Measurements from ENCODE around the gene FOXF2. TPM values are rescaled to one million over a fixed set of nuclear protein-coding genes. Genes with fewer than 3 reads are reported as not detected.

FOXF2 gene
- polyA plus RNA-seq, 3 donors: 0.10 to 0.34 TPM; not detected in 1

DNA sequence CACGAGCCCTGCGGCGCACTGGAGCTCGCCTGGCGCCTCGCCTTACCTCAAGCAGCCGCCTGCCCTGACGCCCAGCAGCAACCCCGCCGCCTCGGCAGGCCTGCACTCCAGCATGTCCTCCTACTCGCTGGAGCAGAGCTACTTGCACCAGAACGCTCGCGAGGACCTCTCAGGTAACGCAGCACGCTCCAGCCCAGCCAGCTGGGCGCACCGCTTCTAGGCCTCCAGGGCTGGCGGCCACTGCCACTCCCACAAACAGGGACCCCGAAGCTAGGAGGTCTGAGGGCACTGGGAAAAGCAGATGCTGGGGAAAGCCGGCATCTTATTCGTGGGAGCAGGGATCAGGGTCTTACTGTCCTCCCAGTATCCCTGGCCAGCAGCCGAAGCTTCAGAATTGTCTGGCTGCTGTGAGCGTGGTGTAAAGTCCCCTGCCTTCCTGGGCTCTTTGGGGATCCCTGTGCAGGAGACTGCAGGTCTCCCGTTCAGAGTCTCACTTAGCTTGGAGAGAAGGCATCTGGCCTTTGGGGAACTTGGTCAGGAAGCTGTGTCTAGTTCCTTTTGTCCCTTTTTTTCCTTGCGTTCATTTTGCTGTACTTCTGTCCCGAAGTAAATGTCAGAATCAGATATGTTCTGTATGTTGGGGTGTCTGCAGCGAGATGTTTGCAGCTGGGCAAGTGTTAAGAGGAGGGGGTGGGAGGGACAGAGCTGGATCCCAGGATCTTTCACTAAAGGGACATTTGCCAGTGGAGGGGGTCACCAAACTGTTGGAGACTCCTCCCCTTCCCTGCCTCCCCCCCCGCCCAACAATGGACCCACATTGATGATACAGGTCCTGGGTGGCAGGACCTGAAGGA is 1.8 kb downstream of the FOXF2 start:
- no peak for DNase-seq

DNA sequence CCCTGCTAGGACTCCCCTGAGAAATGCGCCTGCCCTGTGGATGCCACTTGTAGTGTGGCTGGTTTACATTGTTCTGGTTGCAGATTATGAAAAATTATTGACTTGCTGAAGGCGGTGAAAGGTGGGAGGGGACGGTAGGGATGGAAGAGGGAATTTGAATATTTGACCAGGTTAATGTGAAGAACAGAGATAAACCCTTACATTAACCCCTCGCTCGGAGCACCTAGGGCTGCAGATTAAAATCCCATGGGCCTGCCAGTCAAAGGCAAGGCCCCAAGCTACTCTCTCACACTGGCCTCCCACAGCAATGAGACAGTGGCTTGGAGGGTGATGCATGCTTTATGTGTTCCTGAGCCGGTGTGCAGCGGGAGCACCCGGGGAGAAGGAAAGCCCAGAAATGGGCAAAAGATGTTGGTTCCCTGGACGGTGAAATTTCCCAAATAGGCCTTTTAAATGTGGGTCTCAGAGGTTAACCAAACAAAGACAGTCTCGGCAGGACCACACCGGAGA is 2.5 kb downstream of the FOXF2 start:
- no peak for DNase-seq

DNA sequence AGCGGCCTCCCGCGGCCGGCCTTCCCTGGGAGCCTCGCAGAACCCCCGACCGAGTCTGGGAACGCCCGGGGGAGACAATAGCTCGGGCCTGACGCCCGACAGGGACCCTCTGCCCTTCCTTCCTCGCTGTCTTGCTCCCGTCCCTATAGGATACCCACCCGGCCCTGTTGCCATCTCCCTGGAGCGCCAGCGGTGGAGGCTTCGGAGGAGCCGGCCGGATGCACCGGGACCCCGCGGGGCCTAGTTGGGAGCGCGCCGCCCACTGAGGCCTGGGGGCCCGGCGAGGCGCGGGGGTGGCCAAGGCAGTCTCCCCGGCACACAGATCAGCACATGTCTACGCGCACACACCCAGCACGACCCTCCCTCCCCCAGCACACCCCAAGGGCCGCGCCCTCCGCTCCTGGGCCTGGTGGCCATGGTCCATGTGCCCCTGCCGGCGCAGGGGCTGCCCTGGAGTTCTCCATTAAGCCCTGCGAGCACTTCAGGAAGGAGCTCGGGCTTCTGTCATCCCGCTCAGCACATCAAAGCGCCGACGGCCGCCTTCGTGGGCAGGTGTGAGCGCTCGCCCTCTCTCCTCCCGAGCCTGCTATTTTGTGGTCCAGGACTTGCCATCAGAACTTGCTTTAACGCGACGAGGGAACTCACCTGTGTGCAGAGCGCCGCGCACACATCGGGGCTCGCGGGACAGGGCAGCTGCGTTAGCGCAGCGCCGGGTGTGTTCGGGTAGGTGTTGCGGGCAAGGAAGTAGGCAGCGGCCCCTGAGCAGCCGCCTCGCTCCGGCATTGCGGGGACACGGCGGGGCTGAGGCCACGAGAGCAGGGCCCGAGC is 3.7 kb downstream of the FOXF2 start:
- no peak for DNase-seq

DNA sequence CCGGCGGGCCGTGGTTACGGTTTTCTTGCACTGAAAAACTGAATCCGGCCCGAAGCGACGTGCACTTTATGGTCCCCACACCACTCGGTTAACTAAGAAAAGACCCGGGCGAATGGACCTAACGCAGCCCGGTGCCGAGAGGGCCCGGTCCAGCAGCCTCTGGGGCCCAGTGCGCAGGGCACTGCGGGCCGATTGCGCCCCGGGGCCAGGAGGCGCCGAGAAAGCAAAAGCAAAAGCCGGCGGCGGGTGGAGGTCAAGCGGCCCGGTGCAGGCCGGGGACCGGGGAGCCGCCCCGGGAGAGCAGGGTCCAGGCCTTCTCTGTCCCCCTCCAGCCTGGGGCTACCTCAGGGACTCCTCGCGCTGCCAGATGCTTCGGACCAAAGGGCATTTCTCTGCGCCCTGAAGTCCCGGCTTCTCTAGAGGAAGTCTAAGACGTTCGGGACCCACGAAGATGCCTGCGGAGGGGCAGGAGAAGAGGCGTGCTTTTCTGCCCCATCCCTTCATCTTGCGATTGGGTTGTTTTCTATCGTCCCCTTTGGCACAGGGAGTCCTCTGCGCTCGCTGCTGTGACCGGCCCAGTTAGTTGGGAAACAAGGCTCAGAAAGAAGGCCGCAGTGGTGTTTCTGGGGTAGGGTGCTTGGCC is 4.4 kb downstream of the FOXF2 start:
- DNase-seq: no peak

DNA sequence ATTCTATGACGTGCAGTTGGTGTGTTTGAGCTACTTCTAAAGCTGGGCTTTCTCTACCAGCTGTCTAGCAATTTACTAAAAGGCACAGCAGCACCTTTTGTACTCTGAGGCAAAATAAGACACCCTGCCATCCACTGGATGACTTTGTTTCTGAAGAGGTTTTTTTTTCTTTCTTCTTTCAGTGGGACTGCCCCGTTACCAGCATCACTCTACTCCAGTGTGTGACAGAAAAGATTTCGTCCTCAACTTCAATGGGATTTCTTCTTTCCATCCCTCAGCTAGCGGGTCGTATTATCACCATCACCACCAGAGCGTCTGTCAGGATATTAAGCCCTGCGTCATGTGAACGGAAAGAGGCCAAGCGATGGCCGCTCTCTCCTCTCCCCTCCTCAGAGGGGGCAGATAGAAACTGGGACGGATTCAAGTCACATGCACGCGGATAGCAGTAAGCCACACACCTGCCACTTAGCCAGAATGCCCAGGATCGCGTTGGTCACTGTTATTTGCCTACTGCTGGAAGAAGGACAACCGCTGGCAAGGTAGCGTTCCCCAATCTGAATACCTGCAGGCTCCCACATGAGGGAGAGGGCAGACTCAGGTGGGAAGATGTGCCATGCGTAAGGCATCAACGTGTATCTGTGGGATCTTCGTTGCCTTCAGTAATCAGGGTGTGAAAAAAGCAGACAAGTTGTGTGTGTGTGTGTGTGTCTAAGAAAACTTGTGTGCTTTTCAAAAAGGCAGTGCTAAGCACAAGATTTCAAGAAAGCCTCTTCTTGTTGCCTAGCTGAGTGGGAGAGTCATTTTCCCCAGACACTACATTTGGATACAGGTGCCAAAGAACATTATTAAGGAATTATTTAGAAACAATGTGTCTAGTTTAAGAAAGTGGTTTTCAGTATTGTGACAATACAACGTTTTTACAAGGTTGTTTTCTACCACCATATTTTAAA is 5.4 kb downstream of the FOXF2 start:
- no peak for DNase-seq

DNA sequence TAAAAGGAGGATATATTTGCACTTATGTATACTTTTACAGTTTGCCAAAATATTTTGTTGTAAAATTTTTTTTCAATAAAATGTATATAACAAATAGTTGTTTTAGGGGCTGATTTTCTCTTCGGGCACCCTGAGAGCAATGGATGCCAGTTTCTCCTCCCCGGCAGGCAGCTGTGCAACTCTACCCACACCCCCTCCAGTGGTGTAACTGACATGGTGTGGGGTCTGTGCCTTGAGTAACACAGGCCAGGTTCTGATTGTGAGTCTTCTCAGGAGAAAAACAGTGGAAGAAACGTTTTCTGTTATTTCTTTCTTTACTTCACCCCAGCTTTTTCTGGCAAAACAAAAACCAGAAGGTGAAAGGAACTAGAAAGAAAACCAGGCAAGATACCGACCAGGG is 6.1 kb downstream of the FOXF2 start:
- no peak for DNase-seq

DNA sequence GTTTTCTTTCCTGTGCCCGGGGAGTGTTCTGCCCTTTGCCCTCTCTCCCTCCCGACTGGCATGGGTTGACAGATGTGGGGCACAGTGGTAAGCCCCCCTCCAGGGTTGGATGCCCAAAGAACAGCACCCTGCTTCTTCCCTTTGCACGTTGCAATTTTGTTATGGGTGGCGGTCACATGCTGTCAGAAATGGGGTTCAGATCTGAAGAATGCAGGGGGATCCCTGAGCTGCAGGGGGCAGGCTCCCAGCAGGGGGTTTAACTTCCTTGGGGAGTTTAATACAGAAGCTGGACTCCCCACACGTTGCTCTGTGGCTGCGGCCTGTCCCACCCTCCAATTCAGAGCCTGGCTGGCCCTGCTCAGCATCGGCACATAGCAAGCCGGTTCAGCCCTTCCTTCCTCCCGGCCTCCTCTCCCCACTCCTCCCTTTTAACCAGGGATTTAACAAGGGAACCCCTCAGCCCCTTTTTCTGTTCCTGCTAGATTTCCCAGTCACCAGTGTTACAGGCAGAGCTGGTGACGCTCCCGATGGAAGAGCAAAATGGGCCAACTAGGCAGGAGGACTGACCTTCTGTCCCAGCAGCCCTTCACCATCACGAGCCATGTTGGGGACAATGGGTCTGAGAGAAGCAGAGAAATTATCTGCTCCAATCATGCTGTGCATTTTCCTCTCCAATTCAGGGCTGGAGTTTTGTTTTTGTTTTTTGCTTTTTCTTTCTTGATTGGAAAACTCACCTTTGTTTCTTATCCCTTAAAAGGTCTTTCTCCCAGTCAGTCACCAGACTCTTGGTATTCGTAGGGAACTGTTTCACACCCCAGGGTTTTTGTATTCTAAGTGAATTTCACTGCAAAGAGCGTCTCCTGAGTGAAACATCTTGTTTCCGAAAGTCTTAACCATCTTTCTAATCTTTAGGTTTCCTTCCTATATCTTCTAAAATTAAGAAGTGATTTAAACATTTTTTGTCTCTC is 6.8 kb downstream of the FOXF2 start:
- no peak for DNase-seq

DNA sequence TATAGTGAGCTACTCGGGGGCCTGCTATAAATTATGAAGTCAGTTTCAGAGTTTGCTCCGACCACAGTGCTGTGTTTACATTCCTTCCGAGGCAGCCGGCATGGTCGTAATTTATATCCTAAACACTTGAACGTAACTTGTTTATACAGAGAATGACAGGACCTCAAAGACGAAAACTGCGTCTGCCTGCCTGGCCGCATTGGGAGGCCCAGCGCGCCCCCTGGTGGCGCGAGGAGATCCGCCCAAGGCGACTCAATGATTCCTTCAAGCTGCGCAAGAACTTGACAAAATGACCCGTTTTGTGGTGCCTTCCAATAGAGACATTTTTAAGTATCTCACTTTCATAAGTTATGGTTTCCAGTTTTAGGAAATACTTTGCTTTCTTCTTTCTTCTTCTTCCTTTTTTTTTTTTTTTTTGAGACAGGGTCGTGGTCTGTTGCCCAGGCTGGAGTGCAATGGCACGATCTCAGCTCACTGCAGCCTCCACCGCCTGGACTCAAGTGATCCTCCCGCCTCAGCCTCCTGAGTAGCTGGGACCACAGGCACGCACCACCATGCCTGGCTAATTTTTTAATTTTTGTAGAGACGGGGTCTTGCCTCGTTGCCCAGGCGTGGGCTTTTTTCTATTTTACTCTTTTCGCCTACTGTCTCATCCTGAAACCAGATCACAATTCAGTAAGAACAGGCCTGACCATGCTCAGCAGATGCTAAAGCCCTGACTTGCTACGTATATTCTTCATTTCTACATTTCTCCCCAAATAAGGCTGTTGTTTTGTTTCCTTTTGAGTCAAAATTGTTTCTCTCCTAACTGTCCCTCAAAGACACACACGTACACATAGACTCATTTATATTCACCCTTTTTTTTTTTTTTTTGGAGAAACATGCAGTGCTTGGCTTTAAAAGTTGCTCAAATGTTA is 7.8 kb downstream of the FOXF2 start:
- peak; percentile 77 for DNase-seq

DNA sequence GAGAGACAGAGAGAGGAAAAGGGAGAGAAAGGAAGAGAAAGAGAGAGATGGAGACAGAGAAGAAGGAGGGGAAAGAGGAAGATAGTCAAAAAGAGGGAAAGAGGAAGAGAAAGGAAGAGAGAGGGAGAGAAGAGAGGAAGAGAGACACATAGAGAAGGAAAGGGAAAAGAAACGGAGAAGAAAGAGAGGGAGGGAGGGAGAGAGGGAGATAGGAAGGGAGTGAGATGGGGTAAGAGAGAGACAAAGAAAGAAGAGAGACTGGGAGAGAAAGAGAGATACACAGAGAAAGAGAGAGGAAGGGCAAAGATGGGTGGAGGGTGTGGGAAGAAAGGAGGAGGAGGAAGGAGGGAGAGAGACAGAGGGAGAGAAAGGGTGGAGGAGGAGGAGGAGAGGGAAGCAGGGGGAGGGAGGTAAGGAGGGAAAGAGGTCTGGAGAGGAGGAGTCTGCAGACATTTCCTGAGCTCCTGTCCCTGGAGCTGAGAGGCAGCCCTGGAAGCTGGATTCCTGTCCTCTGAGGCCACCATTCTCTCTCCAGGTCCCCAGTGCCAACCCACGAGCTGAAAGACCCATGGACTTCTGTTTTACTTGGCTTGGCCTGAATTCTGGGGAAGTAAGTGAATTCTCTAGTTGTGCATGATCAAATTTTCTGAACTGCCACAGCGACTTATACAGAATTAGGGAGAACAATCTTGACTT is 9.9 kb downstream of the FOXF2 start:
- DNase-seq: no peak

DNA sequence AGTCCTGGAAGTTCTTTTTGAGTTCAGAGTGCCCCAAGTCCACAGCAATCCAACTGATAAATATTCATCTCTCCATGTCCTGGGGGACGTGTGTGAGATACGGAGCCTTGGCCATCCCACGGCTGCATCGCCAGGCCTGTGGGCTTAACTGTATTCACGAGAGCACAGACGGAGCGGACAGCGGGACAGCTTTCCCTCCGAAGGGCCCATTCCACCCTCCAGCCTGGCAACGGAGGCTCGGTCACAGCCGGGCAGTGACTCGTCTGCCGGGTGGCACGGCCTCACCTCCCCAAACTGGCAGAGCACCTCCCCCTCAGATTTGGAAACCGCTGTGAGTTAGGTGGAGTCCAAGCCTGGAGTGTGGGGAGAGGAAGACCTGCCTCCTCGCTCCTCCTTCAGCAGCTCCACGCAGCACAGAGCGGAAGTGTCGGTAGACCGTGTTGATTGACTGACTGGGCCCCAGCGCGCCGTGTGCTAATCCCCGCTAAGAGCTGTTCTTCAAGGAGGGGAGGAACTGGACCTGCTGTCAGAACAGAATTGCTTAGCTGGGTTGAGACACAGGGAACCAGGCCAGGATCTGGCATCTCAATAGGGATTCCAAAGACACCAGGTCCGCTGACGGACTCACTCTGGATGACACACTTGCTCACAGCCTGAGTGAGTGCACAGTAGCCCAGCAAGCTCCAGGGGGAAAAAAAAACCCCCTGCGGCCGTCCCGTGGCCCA is 10.9 kb downstream of the FOXF2 start:
- no peak for DNase-seq

DNA sequence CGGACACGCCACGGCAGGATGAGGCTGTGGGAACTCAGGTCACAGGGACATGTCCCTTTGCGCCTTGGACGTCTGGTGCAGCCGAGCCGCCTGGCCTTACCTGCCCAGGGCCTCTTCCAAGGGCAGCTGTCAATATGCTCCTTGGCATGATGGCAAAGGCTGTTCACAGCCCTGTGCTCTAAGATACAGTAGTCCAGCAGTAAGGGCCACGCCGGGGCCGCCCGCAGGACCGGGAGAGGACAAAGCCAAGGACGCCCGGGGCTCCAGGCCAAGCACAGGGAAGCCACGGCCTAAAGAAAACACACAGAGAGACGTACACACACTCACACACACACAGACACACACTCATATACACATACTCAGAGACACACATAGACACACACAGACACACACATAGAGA is 13.0 kb downstream of the FOXF2 start:
- no peak for DNase-seq

DNA sequence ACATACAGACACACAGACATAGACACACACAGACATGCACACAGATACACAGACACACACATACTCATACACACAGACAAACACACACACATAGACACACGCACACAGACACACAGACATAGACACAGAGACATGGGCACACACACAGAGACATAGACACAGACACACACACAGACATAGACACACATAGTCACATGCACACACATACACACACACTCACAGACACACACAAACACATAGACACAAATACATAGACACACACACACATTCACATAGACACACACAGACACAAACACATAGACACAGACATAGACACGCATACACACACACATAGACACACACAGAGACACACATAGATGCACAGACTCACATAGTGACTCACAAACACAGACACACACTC is 13.5 kb downstream of the FOXF2 start:
- DNase-seq: no peak

DNA sequence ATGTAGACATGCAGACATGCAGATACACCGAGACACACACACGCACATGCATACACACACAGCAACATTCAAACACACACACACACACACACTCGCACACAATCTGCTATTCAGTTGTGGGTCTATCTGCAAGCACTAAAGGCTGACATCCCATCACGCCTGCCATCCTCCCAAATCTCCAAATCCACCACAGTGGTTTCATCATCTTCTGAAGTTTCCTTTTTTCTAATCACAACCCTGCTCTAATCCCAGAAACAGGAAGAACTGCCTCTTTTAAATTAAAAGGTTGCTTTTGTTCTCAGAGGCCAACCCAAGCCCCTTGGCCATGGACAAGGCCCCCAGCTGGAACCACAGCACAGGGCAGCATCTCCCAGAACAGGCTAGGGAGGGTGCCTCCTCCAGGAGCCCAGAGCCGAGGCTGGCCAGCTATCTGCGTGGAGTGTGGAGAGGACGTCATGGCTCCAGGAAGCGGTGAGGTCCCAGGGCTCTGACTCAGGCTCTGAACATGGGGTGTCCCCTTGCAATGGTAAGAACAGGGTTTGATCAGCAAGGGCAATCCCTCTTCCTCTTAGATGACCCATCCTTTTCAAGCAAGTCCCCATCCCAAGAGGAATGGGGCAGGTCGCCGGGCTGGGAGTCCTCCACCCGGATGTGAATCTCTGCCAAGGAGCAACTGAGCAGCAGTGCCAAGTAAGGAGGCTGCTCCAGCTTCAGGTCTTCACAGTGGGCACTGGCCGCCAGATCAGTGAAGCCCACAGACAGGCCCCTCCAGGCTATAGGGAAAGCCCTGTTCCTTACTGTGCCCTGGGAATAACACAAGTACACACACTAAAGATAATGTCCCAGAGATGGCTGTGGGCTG is 14.7 kb downstream of the FOXF2 start:
- no peak for DNase-seq

DNA sequence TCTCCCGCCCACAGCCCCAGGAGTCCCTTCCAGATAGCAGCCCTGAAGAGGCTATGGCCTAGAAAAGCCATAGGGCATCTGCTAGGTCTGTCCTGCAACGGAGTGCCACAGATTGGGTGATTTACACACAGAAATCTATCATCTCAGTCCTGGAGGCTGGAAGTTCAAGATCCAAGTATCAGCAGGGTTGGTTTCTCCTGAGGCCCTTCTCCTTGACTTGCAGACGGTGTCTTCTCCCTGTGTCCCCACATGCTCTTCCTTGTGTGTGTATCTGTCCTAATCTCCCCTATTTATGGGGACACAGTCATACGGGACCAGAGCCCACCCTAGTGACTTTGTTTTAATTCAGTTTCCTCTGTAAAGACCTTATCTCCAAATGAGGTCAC is 15.3 kb downstream of the FOXF2 start:
- DNase-seq: no peak

DNA sequence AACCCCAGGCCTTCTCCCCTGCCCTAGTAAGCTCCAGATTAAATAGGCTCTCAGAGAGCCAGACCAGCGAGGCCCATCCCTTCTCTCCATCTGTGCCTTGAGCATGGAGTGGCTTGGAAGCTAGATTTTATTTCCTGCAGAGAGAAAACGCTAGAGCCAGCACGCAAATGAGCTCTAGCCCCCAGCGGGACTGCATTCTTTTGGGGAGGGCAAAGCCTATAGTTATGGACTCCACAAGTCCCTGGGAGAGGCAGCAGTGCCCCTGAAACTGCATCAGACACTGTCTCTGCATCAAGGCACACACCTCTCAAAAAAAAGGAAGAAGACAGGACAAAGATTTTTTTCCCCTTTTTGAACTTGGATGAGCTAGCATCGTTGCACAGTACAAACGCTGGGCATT is 15.8 kb downstream of the FOXF2 start:
- DNase-seq: no peak

DNA sequence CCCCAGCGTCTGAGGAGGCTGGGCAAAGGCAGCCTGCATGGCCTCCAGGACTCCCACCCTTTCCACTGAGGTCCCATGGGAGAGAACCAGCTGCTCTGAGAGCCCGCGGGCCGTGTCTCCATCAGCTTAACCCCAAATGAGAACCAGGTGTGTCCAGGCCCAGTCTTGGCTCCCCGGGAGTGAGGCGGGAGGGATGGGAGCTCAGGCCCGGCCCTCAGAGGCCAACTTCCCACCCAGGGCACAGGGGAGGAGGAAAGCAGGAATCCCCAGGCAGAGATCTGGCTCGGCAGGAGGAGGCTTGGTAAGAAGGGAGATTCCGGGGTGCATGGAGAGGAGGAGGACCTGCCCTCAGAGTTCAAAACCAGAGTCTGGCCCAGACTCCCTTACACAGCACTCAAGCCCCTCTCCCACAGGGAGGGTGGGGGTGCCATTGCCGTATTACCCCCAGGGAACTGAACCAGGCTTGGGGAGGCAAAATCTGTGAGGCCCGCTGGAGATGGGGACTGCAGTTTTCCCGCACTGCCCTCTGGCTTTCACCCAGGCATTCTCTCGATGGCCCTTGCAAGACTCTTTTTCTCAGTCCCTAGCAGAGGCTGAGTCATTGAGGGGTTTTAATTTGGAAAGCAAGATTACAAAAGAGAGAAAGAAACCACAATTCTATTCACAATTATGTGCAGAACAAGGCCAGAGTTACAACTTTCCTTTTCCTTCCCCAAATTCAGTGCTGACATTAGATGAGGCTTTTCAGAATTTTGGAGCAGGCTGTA is 17.1 kb downstream of the FOXF2 start:
- no peak for DNase-seq
